ENCODE measurements around the gene SBK3.
"Not testable (repeated sequence)": the region's sequence is repeated elsewhere in the genome, so short reads cannot be mapped to it uniquely, and the experiment has no call there.

Gene SBK3

GRCh38 chr19:55538132-55538531 is 7.2 kb downstream of the SBK3 start:
- H3K4me3 ChIP-seq (ENCODE audit: low read length), result no peak overlapping the region
- no peaks in the 10 kb centered on the region for H3K36me3 ChIP-seq (ENCODE audit: control insufficient read depth, insufficient read depth, low read length, severe bottlenecking)
- H3K27me3 ChIP-seq (replicated peaks; ENCODE audit: control insufficient read depth, insufficient read depth, low read length), result no peaks in the 10 kb centered on the region
- no peaks in the 10 kb centered on the region for H3K4me1 ChIP-seq (ENCODE audit: control insufficient read depth, insufficient read depth, low read length)
- DNase-seq (ENCODE audit: low read depth), result no peak
- H3K9ac ChIP-seq (ENCODE audit: low read length), result no peak overlapping the region
- H3K9me3 ChIP-seq (ENCODE audit: control insufficient read depth, low read length), result peaks cover 3% of the 10 kb centered on the region

GRCh38 chr19:55537741-55538111 is 7.6 kb downstream of the SBK3 start:
- no peak overlapping the region for H3K9ac ChIP-seq (ENCODE audit: low read length)
- peaks cover 3% of the 10 kb centered on the region for H3K9me3 ChIP-seq (ENCODE audit: control insufficient read depth, low read length)
- no peaks in the 10 kb centered on the region for H3K4me1 ChIP-seq (ENCODE audit: control insufficient read depth, insufficient read depth, low read length)
- H3K27me3 ChIP-seq (replicated peaks; ENCODE audit: control insufficient read depth, insufficient read depth, low read length), result no peaks in the 10 kb centered on the region
- H3K36me3 ChIP-seq (ENCODE audit: control insufficient read depth, insufficient read depth, low read length, severe bottlenecking), result no peaks in the 10 kb centered on the region
- no peak for DNase-seq (ENCODE audit: low read depth)
- no peak overlapping the region for H3K4me3 ChIP-seq (ENCODE audit: low read length)

GRCh38 chr19:55536951-55537740 is 8.2 kb downstream of the SBK3 start, which contains the start of gene SBK2:
TSS of gene SBK2 (minus strand) at chr19:55537133. CDS start at chr19:55536294, 839 bp downstream.
- H3K9me3 ChIP-seq (ENCODE audit: control insufficient read depth, low read length), result peaks cover 3% of the 10 kb centered on the region
- H3K36me3 ChIP-seq (ENCODE audit: control insufficient read depth, insufficient read depth, low read length, severe bottlenecking), result no peaks in the 10 kb centered on the region
- no peaks in the 10 kb centered on the region for H3K27me3 ChIP-seq (replicated peaks; ENCODE audit: control insufficient read depth, insufficient read depth, low read length)
- H3K9ac ChIP-seq (ENCODE audit: low read length), result no peak within 1 kb of the TSS
- no peak for DNase-seq (ENCODE audit: low read depth)
- no peak within 1 kb of the TSS for H3K4me3 ChIP-seq (ENCODE audit: low read length)
- H3K4me1 ChIP-seq (ENCODE audit: control insufficient read depth, insufficient read depth, low read length), result no peaks in the 10 kb centered on the region

- no peaks in the 10 kb centered on the region for H3K27me3 ChIP-seq (replicated peaks; ENCODE audit: control insufficient read depth, insufficient read depth, low read length)
- H3K9ac ChIP-seq (ENCODE audit: low read length), result no peak overlapping the region
- H3K4me3 ChIP-seq (ENCODE audit: low read length), result no peak overlapping the region
- no peak for DNase-seq (ENCODE audit: low read depth)
- H3K36me3 ChIP-seq (ENCODE audit: control insufficient read depth, insufficient read depth, low read length, severe bottlenecking), result no peaks in the 10 kb centered on the region
- H3K9me3 ChIP-seq (ENCODE audit: control insufficient read depth, low read length), result no peaks in the 10 kb centered on the region
- H3K4me1 ChIP-seq (ENCODE audit: control insufficient read depth, insufficient read depth, low read length), result no peaks in the 10 kb centered on the region
Observed at GRCh38 chr19:55536366-55536765, 9.0 kb downstream of the SBK3 start.

DNA sequence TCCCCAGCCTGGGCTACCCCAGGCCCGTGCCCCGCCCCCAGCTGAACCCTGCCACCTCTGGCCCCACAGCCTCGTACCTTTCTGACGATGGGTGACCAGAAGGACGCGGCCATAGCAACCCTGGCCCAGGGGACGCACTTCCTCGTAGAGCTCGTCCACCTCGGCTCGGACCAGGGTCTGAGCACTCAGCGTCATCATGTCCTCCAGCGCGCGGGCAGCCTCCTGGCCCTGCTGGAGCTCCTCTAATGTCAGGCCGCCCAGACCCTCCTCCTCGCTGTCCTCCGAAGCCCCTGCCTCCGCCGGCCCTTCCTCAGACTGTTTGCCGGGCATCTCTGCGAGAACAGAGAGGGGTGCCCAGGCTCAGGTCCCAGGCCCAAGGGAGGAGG is 9.4 kb downstream of the SBK3 start:
- no peak for DNase-seq (ENCODE audit: low read depth)
- no peak overlapping the region for H3K4me3 ChIP-seq (ENCODE audit: low read length)
- no peaks in the 10 kb centered on the region for H3K4me1 ChIP-seq (ENCODE audit: control insufficient read depth, insufficient read depth, low read length)
- H3K9ac ChIP-seq (ENCODE audit: low read length), result no peak overlapping the region
- H3K9me3 ChIP-seq (ENCODE audit: control insufficient read depth, low read length), result no peaks in the 10 kb centered on the region
- no peaks in the 10 kb centered on the region for H3K27me3 ChIP-seq (replicated peaks; ENCODE audit: control insufficient read depth, insufficient read depth, low read length)
- H3K36me3 ChIP-seq (ENCODE audit: control insufficient read depth, insufficient read depth, low read length, severe bottlenecking), result no peaks in the 10 kb centered on the region

DNA sequence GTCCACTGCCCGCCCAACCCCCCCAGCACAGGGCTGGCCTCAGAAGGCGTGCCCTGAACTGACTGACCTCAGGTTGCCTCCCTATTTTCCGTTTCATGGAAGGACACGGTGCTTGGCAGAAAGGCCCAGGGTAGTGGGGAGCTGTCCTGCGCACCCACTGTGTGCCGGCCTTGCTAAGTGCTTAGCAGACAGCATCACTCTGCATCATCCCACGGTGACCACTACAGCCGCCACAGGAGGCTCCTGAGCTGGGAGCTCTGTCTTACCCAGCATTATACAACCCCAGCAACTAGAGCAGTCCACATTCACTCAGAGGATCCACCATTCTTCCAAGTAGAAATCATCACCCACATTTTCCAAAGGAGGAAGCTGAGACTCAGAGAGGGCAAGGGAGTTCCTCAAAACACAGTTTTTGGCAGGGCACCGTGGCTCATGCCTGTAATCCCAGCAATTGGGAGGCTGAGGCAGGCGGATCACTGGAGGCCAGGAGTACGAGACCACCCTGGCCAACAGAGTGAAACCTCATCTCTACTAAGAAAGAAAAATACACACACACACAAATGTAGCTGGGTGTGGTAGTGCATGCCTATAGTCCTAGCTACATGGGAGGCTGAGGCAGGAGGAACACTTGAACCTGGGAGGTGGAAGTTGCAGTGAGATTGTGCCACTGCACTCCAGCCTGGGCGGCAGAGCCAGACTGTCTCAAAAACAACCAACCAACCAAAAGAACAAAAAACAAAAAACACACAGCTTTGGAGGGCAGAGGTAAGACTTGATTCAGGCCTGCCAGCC is 10.0 kb downstream of the SBK3 start:
- H3K27me3 ChIP-seq (replicated peaks; ENCODE audit: control insufficient read depth, insufficient read depth, low read length), result no peaks in the 10 kb centered on the region
- H3K9me3 ChIP-seq (ENCODE audit: control insufficient read depth, low read length), result no peaks in the 10 kb centered on the region
- no peaks in the 10 kb centered on the region for H3K4me1 ChIP-seq (ENCODE audit: control insufficient read depth, insufficient read depth, low read length)
- no peak overlapping the region for H3K4me3 ChIP-seq (ENCODE audit: low read length)
- H3K36me3 ChIP-seq (ENCODE audit: control insufficient read depth, insufficient read depth, low read length, severe bottlenecking), result no peaks in the 10 kb centered on the region
- DNase-seq (ENCODE audit: low read depth), result no peak
- H3K9ac ChIP-seq (ENCODE audit: low read length), result no peak overlapping the region

DNA sequence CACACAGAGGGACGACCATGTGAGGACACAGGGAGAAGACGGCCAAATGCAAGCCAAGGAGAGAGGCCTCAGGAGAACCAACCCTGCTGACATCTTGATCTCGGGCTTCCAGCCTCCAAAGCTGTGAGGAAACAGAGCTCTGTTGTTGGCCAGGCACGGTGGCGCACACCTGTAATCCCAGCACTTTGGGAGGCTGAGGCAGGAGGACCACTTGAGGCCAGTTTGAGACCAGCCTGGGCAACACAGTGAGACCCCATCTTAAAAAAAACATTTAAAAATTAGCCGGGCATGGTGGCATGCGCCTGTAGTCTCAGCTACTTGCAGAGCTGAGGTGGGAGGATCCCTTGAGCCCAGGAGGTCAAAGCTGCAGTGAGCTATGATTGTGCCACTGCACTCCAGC is 11.1 kb downstream of the SBK3 start:
- not testable (repeated sequence) for H3K36me3 ChIP-seq (ENCODE audit: control insufficient read depth, insufficient read depth, low read length, severe bottlenecking); H3K9me3 ChIP-seq (ENCODE audit: control insufficient read depth, low read length); H3K9ac ChIP-seq (ENCODE audit: low read length); DNase-seq (ENCODE audit: low read depth); H3K27me3 ChIP-seq (replicated peaks; ENCODE audit: control insufficient read depth, insufficient read depth, low read length); H3K4me3 ChIP-seq (ENCODE audit: low read length); H3K4me1 ChIP-seq (ENCODE audit: control insufficient read depth, insufficient read depth, low read length)

- Histone ChIP-seq H3K27me3 (replicated peaks; ENCODE audit: control insufficient read depth, insufficient read depth, low read length) (peaks cover 13% of the 10 kb centered on the region), H3K9me3 (ENCODE audit: control insufficient read depth, low read length) (no peaks in the 10 kb centered on the region), H3K36me3 (ENCODE audit: control insufficient read depth, insufficient read depth, low read length, severe bottlenecking) (no peaks in the 10 kb centered on the region), H3K4me3 (ENCODE audit: low read length) (no peak overlapping the region), H3K9ac (ENCODE audit: low read length) (no peak overlapping the region), H3K4me1 (ENCODE audit: control insufficient read depth, insufficient read depth, low read length) (peaks cover 6% of the 10 kb centered on the region)
- DNase-seq (ENCODE audit: low read depth), result no peak
Observed at GRCh38 chr19:55530996-55531395, 14.3 kb downstream of the SBK3 start.

- Histone ChIP-seq H3K9ac (ENCODE audit: low read length) (no peak overlapping the region), H3K4me1 (ENCODE audit: control insufficient read depth, insufficient read depth, low read length) (peaks cover 6% of the 10 kb centered on the region), H3K36me3 (ENCODE audit: control insufficient read depth, insufficient read depth, low read length, severe bottlenecking) (no peaks in the 10 kb centered on the region), H3K27me3 (replicated peaks; ENCODE audit: control insufficient read depth, insufficient read depth, low read length) (peaks cover 13% of the 10 kb centered on the region), H3K4me3 (ENCODE audit: low read length) (no peak overlapping the region), H3K9me3 (ENCODE audit: control insufficient read depth, low read length) (no peaks in the 10 kb centered on the region)
- DNase-seq (ENCODE audit: low read depth), result no peak
Observed at GRCh38 chr19:55529636-55530234, 15.6 kb downstream of the SBK3 start.

GRCh38 chr19:55528030-55528803 is 17.1 kb downstream of the SBK3 start:
- Histone ChIP-seq H3K36me3 (ENCODE audit: control insufficient read depth, insufficient read depth, low read length, severe bottlenecking) (no peaks in the 10 kb centered on the region), H3K9me3 (ENCODE audit: control insufficient read depth, low read length) (no peaks in the 10 kb centered on the region), H3K9ac (ENCODE audit: low read length) (no peak overlapping the region), H3K27me3 (replicated peaks; ENCODE audit: control insufficient read depth, insufficient read depth, low read length) (peaks cover 13% of the 10 kb centered on the region), H3K4me3 (ENCODE audit: low read length) (no peak overlapping the region), H3K4me1 (ENCODE audit: control insufficient read depth, insufficient read depth, low read length) (peaks cover 6% of the 10 kb centered on the region)
- peak; percentile 36 for DNase-seq (ENCODE audit: low read depth)

All from adipocyte (in vitro differentiated cells).